ENCODE data around the gene BCAP31.
A peak's percentile ranks its signal among the peaks of the same experiment; 100 is the strongest.
"Not testable (repeated sequence)": the region's sequence is repeated elsewhere in the genome, so short reads cannot be mapped to it uniquely, and the experiment has no call there.

The BCAP31 gene

DNA sequence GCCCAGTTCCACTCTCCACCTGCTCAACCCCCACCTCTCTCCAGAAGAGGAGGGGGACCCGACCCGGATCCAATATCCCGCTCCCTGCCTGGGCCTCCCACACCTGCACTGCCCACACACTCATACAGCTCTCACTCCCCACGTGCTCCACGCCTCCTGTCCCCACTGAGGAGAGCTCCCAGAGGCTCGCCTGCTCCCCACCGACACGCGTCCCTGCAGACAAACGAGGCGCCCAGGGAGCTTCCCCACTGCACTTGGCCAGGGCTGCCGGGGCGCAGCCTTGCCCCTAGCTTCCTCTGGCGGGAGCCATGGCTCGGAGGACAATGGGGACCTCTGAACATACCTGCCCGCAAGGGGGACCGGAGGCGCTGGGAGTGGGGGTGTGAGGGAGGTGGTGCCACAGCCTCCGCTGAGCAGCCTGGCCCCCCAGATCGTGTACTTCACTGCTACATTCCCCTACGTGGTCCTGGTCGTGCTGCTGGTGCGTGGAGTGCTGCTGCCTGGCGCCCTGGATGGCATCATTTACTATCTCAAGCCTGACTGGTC is 31.5 kb downstream of the BCAP31 start:
- no peak for DNase-seq

DNA sequence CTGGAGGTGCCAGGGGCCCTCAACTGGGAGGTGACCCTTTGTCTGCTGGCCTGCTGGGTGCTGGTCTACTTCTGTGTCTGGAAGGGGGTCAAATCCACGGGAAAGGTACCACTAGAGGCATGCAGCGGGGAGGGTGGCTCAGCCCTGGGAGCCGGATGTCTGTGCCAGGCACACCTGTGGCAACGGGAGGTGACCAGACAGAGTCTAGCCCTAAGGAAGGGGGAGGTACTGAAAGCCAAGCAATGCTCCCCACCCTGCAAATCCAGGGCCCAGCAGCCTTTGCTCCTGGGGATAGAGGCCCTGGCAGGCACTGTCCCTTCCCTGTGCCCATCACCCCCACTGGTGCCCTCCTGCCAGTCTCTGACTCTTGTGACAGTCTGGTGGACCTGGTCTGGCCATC is 32.2 kb downstream of the BCAP31 start:
- DNase-seq = no peak

GRCh38 chrX:153691032-153691827 is 33.0 kb downstream of the BCAP31 start:
- not testable (repeated sequence) for DNase-seq

GRCh38 chrX:153690466-153690865 is 33.7 kb downstream of the BCAP31 start:
- no peak for DNase-seq

DNA sequence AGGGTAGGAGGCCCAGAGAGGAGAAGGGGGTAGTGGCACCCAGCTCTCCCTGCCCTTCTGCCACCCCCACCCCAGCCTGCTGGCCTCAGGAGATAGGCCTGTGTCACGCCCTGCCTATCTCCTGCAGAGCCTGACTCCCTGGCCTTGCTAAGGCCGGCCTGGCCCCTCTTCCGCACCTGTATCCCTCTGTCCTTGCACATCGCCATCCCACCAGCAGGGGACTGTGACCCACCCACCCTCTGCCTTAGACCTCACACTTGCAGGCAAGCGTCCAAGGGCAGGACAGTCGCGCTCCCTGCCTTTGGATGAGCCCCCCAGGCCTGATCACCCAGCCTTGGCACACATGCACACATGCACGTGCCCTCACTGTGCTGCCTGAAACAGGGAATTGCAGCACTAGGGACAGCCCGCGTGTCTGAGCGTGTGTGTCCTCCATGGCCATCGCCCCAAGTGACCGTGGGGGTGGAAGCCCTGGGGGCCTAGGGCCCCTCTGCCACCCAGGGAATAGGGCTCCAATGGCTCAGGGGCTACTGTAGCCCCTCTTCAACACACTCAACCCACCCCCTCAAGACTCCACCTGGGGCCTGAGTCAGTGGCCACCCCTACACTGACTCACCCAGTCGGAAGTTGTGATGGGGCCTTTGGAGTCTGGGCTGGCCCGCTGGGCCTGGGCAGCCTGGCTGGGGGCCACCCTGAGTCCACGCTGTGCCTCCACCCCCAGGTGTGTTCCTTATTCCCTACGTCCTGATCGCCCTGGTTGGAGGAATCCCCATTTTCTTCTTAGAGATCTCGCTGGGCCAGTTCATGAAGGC is 34.3 kb downstream of the BCAP31 start:
- DNase-seq = no peak

- DNase-seq = no peak
These were observed 35.1 kb downstream of the BCAP31 start for GRCh38 chrX:153688911-153689590.

DNA sequence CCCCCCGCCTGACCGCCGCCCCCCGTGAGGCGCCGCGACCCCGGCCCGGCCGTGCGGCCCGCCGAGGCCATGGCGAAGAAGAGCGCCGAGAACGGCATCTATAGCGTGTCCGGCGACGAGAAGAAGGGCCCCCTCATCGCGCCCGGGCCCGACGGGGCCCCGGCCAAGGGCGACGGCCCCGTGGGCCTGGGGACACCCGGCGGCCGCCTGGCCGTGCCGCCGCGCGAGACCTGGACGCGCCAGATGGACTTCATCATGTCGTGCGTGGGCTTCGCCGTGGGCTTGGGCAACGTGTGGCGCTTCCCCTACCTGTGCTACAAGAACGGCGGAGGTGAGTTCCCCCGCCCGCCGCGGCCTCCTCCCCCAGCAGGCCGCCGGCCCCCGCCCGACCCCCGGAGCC is 35.7 kb downstream of the BCAP31 start:
- DNase-seq = no peak

DNA sequence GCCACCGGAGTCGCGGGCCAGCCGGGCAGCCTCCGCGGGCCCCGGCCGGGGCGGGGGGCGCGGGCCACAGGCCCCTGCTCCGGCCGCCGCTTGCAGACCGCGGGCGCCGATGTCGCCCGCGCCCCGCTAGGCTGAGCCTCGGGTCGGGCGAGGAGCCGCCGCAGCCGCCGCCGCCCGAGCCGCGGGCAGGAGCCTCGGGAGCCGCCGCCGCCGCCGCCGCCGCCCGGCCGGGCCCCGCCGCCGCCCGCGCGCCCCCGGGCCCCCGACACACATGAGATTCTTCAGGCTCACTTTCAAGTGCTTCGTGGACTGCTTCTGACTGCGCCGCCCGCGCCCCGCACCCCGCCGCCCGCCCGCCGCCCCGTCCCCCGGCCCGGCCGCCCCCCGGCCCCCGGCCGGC is 36.1 kb downstream of the BCAP31 start:
- DNase-seq = no peak

DNA sequence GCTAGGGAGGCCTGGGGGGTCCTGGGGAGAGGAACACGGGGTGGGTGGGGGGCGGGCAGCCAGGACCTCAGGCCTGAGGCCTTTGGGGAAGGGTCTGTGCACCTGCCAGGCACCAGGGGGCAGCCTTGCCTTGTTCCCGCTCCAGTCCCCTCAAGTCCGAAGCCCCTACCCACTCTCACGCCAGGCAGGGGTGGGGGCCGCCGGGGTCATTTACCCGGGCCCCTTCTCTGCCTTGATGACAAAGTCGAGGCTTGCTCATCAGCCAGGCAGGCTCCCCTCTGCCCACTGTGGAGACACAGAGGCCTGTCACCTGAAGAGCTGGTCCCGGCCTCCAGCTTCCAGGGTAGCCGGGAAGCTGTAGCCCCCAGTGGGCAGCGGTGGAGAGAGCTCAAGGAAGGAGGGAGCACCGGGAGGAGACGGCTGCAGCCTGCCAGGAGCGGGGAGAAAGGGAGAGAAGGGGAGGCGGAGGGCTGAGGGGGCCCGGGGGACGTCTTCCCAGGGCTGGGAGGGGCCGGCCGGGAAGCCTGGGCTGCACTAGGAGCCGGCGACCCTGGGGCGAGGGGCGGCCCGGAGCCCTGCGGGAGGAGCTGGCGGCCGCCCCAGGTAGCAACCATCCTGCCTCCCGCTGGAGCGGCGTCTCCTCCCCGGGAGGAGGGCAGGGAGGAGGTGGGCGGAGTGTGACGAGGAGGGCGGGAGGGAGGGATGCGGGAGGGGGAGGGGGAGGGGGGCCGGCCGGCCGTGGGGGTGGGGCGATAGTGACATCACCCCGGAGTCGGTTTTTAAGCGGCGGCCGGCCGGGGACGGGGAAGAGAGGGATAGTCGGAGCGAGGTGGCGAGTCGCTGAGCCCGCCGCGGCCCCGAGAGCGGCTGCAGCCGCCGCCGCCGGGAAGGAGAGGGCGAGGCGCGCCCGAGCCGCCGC is 36.8 kb downstream of the BCAP31 start, which contains the start of gene SLC6A8:
Gene SLC6A8, plus strand, starts transcription at position 806 of the 919 bp plus-strand sequence. CDS start 649 bp downstream, outside the sequence.
- peak; percentile 66 for DNase-seq

DNA sequence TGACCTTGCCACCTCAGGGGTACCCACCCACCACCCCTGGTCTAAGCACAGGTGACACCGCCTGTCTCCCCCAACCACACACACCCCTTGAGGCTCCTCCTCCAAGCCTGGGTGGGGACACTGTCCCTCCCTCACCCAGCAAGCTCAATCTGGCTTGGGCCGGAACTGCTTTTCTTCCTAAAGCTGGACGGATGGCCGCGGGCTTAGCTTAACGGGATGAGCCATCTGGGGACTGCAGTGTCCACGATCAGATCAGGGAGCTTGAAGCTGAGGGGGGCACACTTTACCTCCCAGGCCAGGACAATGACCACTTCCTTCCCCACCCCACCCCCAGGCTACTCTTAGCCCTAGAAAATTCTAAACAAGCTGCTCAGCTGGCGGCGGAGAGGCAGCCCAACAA is 37.5 kb downstream of the BCAP31 start:
- no peak for DNase-seq

DNA sequence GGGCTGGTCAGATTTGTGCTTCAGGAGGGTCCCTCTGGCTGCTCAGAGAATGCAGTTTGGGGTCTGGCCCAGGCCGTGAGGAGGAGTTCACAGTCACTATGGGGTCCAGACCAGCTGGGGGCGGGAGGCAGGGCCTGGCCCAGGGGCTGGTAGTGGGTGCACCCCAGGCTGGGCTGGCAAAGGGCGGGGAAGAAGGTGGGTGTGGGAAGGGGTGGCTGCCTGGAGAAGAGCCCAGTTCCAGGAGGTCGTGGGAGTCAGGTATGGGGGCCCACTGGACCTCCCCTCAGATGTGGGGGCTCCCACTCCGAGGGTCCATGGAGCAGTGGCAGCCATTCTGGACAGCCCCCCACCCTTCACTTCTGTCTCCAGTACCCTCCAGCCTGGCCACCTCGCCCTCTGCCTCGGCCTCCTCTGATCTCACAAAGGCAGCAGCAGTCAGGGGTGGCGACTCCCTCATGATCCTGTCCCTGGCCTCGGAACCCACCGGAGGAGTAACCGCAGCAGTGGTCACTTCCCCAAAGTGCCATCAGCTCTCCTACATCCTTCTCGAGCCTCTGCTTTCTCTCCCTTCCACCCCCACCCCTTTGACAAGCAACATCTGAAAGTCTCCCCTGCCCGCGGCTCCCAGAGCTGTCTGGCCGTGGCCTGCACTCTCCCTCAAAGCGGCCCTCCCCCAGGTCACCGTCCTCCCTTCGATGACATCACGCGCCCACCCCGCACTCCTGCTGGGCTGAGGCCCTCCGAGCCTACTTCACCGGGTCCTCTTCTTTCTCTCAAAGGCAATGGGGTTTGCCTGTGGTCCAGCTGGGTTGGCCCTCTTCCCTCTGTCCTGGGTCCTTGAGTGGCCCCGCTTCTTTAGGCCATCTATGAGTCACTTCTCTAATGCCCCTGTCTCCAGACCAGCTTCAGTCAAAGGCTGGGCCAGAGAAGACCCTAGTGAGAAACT is 38.2 kb downstream of the BCAP31 start:
- no peak for DNase-seq

GRCh38 chrX:153685156-153685536 is 39.0 kb downstream of the BCAP31 start:
- DNase-seq = no peak

DNA sequence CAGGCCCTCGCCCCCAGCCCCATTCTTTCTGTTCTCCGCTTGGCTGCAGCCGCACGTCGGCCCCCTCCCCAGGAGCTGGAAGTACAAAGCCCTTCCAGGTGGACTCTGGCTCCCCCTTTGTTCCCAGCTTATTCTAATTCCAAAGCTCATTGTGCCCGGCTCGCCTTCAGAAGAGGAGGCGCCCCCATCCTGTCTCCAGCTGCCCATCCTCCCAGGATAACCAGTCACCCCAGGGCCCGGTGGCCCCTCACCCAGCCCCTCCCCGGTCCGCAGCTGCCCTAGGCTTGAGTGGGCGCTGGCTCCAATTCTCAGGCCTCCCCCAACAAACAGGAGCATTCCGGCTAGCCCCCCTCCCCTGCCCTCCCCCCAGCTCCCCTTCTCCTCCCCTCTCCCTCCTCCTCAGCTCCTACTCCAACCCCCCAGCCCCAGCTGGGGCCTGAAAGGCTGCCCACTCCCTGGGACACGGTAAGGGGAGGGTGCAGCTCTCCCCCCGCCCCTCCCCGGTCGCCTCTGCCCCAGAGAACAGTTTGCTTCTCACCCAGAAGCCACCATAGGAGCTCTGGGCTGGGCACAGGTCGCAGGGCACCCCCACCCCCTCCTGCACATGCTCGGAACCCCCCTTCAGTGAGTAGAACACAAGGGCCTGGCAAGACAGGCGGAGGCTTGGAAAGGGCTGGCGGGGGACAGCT is 39.6 kb downstream of the BCAP31 start:
- peak; percentile 19 for DNase-seq

GRCh38 chrX:153683486-153683885 is 40.7 kb downstream of the BCAP31 start:
- DNase-seq = not testable (repeated sequence)

GRCh38 chrX:153681175-153681574 is 43.0 kb downstream of the BCAP31 start:
- DNase-seq = no peak

DNA sequence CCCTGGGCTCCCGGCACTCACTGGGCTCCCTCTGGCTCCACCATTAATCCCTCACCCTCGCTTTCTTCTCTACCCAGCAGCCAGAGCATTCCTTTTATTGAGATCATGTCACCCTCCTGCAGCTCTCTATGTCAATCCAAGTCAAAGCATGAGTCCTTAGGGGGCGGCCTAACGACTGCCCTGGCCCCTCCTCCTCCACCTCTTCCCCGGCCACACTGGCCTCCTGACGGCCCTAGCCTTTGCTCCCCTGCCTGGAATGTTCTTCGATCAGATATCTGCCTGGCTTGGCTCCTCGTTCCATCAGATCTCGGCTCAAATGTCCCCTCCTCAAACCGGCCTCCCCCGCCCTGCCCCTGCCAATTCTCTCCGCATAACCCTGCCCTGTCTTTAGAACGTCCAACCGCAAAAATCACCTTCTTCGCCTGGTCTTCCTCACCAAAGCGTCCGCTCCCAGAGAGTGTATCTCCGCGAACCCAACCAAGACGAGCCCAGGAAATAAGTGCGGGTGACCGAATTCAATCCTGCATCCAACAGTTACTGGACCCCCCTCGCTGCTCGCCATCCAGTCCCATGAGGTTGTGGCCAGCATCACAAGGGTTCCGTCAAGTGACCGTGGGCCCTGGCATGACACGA is 49.9 kb downstream of the BCAP31 start:
- no peak for DNase-seq

GRCh38 chrX:153673428-153674218 is 50.6 kb downstream of the BCAP31 start, which contains the start of gene PNCK:
PNCK (minus strand) TSS chrX:153673813; CDS start chrX:153673076, 737 bp downstream.
- peak; percentile 40 for DNase-seq

DNA sequence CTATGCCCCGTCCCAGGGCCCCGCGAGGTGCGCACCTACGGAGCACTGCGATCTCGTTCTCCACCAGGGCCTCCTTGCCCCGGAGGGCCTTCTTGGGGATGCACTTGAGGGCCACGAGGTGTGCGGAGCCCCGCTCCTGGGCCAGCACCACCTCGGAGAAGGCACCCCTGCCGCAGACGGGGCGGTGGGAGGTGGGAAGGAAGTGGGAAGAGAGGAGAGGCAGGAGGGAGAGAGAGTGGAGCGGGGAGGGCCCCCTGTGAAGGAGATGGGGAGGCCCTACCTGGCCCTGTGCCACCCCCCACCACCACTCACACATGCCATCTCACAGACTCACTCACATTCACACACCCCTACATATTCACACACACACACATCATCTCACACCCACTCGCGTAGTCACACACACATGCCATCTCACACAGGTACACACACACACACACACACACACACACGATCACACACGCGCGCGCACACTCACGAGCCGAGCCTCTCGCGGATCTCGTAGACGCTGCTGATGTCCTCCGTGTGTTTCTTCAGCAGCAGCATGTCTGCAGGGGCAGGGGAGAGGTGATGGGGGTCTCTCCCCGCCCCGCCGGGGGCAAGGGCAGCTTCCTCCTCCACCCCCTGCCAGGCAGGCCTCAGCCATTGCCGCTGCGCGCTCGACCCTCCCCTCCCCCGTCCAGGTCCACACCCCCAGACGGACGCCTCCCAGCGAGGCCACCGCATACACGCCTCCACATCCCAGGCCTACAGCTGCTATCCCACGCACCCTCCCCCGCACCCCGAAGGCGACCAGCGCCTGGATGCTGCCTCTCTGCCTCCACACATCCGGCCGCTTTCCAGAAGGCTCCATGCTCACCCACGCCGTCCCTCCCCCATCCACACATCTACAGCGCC is 51.4 kb downstream of the BCAP31 start:
- DNase-seq = no peak

Data from NCI-H146 (cell line).